ENCODE measurements around the gene SRPK3. TPM values are rescaled to one million over a fixed set of nuclear protein-coding genes. Genes with fewer than 3 reads are reported as not detected.
A peak's percentile ranks its signal among the peaks of the same experiment; 100 is the strongest.

The SRPK3 gene
- total RNA-seq, 1 experiment from 2014 or later: 0.14 TPM

DNA sequence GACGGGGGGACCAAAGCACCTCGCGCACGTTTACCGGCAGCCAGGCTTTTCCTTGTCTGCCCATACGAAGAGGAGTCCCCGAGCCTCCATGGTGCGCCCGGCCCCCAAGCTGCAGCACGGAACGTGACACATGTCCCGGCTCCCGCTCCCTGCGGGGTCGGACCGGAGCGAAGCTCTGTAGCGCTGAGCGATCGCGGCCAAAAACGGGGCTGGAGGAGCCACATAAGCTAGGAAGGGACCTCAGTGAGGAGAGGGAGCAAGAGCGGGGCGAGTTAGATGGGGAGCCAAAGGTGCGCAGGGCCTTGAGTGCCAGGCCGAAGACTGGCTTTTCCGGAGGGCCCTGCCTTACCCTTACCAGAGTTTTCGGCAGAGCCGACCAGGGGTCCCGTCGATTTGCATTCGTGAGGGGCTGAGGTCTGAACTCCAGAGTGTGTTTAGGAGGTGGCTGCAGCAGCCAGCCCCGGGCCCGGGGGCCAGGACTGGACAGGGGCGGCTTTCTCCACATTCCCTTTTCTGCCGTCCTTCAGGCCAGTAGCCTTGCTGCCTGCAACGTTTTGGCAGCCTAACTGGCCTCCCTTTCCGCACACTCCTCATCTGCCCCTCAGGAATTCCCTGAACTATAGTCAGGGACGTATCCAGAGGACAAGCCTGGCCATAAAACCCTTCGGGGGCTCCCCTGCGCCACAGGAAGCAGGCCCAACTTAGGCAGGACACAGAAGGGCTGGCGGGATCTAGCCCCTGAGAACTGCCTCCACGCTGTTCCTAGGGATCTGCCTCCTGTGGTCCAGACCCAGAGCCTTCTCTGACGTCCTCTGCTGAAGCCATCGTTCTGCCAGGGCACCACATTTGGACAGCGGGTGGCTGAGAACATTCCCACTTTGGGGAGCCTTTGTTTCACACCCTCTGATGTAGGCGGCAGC, 14.3 kb downstream of the SRPK3 start:
- Mint-ChIP-seq H3K4me1 (ENCODE audit: low read depth, unreplicated experiment) (peaks cover 14% of the 10 kb centered on the region), H3K27ac (ENCODE audit: unreplicated experiment) (peak overlapping the region; percentile 94), H3K27me3 (ENCODE audit: unreplicated experiment) (no peaks in the 10 kb centered on the region), H3K4me3 (ENCODE audit: low read depth, unreplicated experiment) (peak overlapping the region; percentile 85), H3K36me3 (ENCODE audit: insufficient read depth, unreplicated experiment) (peaks cover 63% of the 10 kb centered on the region), H3K9me3 (ENCODE audit: low read depth, unreplicated experiment) (no peaks in the 10 kb centered on the region)
- intact Hi-C loops (cut with micrococcal nuclease; ENCODE audit: unreplicated experiment): no loop called here
- DNase-seq: peak; percentile 22
- CTCF ChIA-PET: interaction anchor here (1.1 kb wide), 2 partner anchors 128 to 152 kb away, joined by 4 read pairs; no protein-coding TSS in a partner anchor
- TF ChIP-seq, protein P1, sequence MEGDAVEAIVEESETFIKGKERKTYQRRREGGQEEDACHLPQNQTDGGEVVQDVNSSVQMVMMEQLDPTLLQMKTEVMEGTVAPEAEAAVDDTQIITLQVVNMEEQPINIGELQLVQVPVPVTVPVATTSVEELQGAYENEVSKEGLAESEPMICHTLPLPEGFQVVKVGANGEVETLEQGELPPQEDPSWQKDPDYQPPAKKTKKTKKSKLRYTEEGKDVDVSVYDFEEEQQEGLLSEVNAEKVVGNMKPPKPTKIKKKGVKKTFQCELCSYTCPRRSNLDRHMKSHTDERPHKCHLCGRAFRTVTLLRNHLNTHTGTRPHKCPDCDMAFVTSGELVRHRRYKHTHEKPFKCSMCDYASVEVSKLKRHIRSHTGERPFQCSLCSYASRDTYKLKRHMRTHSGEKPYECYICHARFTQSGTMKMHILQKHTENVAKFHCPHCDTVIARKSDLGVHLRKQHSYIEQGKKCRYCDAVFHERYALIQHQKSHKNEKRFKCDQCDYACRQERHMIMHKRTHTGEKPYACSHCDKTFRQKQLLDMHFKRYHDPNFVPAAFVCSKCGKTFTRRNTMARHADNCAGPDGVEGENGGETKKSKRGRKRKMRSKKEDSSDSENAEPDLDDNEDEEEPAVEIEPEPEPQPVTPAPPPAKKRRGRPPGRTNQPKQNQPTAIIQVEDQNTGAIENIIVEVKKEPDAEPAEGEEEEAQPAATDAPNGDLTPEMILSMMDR (IDR thresholded peaks at IDR 0.05; ENCODE audit: unreplicated experiment): no peak
- TSS peak; percentile 71 for BruUV-seq (replicated peaks)

DNA sequence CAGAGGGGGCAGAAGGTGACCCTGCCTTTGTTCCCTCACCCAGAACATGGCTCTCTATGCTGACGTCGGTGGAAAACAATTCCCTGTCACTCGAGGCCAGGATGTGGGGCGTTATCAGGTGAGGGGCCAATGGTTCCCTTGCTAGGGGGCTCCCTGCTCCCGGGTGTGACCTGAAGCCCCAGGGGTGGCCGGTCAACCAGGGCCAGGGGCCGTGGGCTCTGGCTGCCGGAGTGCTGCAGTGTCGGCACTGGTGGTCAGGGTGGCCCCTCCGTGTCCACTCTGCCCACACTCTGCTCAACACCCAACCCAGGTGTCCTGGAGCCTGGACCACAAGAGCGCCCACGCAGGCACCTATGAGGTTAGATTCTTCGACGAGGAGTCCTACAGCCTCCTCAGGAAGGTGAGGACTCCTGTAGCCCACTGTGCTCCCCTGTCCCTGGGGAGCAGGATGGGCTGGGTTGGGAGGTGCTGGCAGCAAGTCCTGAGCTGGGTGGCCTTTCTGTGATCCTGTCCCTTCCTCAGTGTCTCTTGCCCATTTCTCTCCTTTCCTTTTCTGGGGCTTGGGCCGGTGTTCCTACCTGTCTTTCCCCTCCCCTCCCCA, 16.7 kb downstream of the SRPK3 start:
- no TSS peak for BruUV-seq (replicated peaks)
- CTCF ChIA-PET: no interaction called here
- peaks cover 73% of the 10 kb centered on the region for H3K36me3 Mint-ChIP-seq (ENCODE audit: insufficient read depth, unreplicated experiment)
- H3K4me3 Mint-ChIP-seq (ENCODE audit: low read depth, unreplicated experiment): no peak overlapping the region
- no peak for DNase-seq
- H3K4me1 Mint-ChIP-seq (ENCODE audit: low read depth, unreplicated experiment): peaks cover 14% of the 10 kb centered on the region
- intact Hi-C loops (cut with micrococcal nuclease; ENCODE audit: unreplicated experiment): no loop called here
- TF ChIP-seq, protein P1 (IDR thresholded peaks at IDR 0.05; ENCODE audit: unreplicated experiment): no peak
- peaks cover 4% of the 10 kb centered on the region for H3K27me3 Mint-ChIP-seq (ENCODE audit: unreplicated experiment)
- no peaks in the 10 kb centered on the region for H3K9me3 Mint-ChIP-seq (ENCODE audit: low read depth, unreplicated experiment)
- no peak overlapping the region for H3K27ac Mint-ChIP-seq (ENCODE audit: unreplicated experiment)

DNA sequence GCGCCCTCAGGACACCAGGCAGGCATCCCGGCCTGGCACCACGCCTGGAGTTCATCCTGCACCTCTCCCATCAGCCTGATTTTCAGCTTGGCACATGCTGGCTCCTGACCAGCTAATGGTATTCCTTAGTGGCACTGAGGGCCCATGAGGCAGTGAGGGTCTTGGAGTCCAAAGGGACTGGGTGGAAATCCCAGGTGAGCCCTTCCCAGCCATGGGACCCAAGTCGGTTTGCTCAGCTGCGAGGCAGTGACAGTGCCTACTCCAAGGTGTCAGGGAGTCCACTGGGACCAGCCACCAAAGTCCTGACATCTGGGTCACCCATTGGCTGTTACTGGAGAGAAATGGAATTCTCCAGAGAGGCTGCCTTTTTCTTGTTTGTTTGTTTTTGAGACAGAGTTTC, 18.5 kb downstream of the SRPK3 start:
- H3K36me3 Mint-ChIP-seq (ENCODE audit: insufficient read depth, unreplicated experiment): peaks cover 61% of the 10 kb centered on the region
- CTCF ChIA-PET: no interaction called here
- H3K27me3 Mint-ChIP-seq (ENCODE audit: unreplicated experiment): peaks cover 14% of the 10 kb centered on the region
- BruUV-seq (replicated peaks): no TSS peak
- no peak overlapping the region for H3K4me3 Mint-ChIP-seq (ENCODE audit: low read depth, unreplicated experiment)
- TF ChIP-seq, protein P1 (IDR thresholded peaks at IDR 0.05; ENCODE audit: unreplicated experiment): no peak
- intact Hi-C loops (cut with micrococcal nuclease; ENCODE audit: unreplicated experiment): no loop called here
- peaks cover 7% of the 10 kb centered on the region for H3K4me1 Mint-ChIP-seq (ENCODE audit: low read depth, unreplicated experiment)
- no peaks in the 10 kb centered on the region for H3K9me3 Mint-ChIP-seq (ENCODE audit: low read depth, unreplicated experiment)
- no peak for DNase-seq
- peak overlapping the region; percentile 58 for H3K27ac Mint-ChIP-seq (ENCODE audit: unreplicated experiment)

DNA sequence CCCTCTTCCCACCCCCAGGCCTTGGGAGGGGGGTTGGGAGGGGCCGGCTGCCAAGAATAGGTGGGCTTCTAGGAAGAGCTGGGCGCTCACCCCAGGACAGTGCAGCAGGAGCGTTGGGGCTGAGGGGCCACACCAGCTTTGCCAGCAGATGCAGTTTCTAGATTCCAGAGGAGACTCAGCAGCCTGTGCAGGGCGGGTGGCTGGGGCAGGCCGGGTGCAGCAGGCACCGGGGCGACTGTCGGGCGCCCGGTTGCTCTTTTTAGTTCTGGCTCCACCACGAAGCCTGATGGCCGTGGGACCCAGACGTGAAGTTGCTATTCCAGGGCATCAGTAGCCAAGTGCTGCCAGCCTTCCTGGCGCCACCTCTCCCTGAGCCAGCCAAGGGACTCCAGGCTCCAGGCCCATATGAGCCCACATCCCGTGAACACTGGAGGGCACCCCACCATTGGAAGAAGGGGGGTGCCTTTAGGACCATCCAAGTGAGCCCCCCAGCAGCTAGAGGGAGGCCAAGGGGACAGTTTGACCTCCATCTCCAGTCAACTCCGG, 19.4 kb downstream of the SRPK3 start:
- H3K9me3 Mint-ChIP-seq (ENCODE audit: low read depth, unreplicated experiment): no peaks in the 10 kb centered on the region
- BruUV-seq (replicated peaks): no TSS peak
- TF ChIP-seq, protein P1 (IDR thresholded peaks at IDR 0.05; ENCODE audit: unreplicated experiment): no peak
- CTCF ChIA-PET: no interaction called here
- H3K4me1 Mint-ChIP-seq (ENCODE audit: low read depth, unreplicated experiment): peaks cover 7% of the 10 kb centered on the region
- H3K4me3 Mint-ChIP-seq (ENCODE audit: low read depth, unreplicated experiment): no peak overlapping the region
- H3K27me3 Mint-ChIP-seq (ENCODE audit: unreplicated experiment): peaks cover 17% of the 10 kb centered on the region
- peaks cover 52% of the 10 kb centered on the region for H3K36me3 Mint-ChIP-seq (ENCODE audit: insufficient read depth, unreplicated experiment)
- peak overlapping the region; percentile 58 for H3K27ac Mint-ChIP-seq (ENCODE audit: unreplicated experiment)
- DNase-seq: no peak
- intact Hi-C loops (cut with micrococcal nuclease; ENCODE audit: unreplicated experiment): no loop called here
